Measurements from ENCODE around the gene ARL10.

Gene ARL10

GRCh38 chr5:176361437-176362232 lies 3.7 kb upstream of the ARL10 start, which contains the start of gene KIAA1191:
Gene KIAA1191, minus strand, starts transcription at chr5:176361764. Its CDS starts 2,256 bp downstream, at chr5:176359508.
- FAIRE-seq (peak; percentile 76), DNase-seq (ENCODE audit: insufficient read length, low spot score) (peak; percentile 90)

GRCh38 chr5:176362233-176362490 lies 3.1 kb upstream of the ARL10 start:
- FAIRE-seq (no peak), DNase-seq (ENCODE audit: insufficient read length, low spot score) (no peak)

- DNase-seq (ENCODE audit: insufficient read length, low spot score) (no peak), FAIRE-seq (peak; percentile 37)
Measured at GRCh38 chr5:176364765-176365350, 429 bp upstream of the ARL10 start.

- DNase-seq (ENCODE audit: insufficient read length, low spot score) (no peak), FAIRE-seq (no peak)
Measured at GRCh38 chr5:176366232-176366894, 1.1 kb downstream of the ARL10 start.

- no peak for DNase-seq (ENCODE audit: insufficient read length, low spot score)
- no peak for FAIRE-seq
Measured at GRCh38 chr5:176368726-176369125, 3.4 kb downstream of the ARL10 start.

GRCh38 chr5:176369934-176370711 lies 4.8 kb downstream of the ARL10 start:
- DNase-seq (ENCODE audit: insufficient read length, low spot score) (no peak), FAIRE-seq (no peak)

- no peak for DNase-seq (ENCODE audit: insufficient read length, low spot score)
- FAIRE-seq: no peak
Measured at GRCh38 chr5:176371621-176372539, 6.6 kb downstream of the ARL10 start.

GRCh38 chr5:176373100-176373818 lies 8.0 kb downstream of the ARL10 start:
- no peak for FAIRE-seq

GRCh38 chr5:176379881-176380280 lies 14.6 kb downstream of the ARL10 start:
- DNase-seq (ENCODE audit: insufficient read length, low spot score) (no peak), FAIRE-seq (peak; percentile 83)

More at GRCh38 chr5:176373100-176373818, 8.0 kb downstream of the ARL10 start:
- DNase-seq (ENCODE audit: insufficient read length, low spot score): no peak

- FAIRE-seq (no peak), DNase-seq (ENCODE audit: insufficient read length, low spot score) (no peak)
Measured at GRCh38 chr5:176381423-176381822, 16.1 kb downstream of the ARL10 start.

- DNase-seq (ENCODE audit: insufficient read length, low spot score) (no peak), FAIRE-seq (no peak)
Measured at GRCh38 chr5:176381979-176382378, 16.7 kb downstream of the ARL10 start.

- no peak for DNase-seq (ENCODE audit: insufficient read length, low spot score)
- FAIRE-seq: no peak
Measured at GRCh38 chr5:176382721-176383120, 17.4 kb downstream of the ARL10 start.

- FAIRE-seq (no peak), DNase-seq (ENCODE audit: insufficient read length, low spot score) (no peak)
Measured at GRCh38 chr5:176383248-176383905, 18.1 kb downstream of the ARL10 start.

GRCh38 chr5:176383961-176384360 lies 18.7 kb downstream of the ARL10 start:
- no peak for FAIRE-seq
- no peak for DNase-seq (ENCODE audit: insufficient read length, low spot score)

GRCh38 chr5:176384366-176384930 lies 19.2 kb downstream of the ARL10 start:
- no peak for FAIRE-seq
- no peak for DNase-seq (ENCODE audit: insufficient read length, low spot score)

- DNase-seq (ENCODE audit: insufficient read length, low spot score): no peak
- no peak for FAIRE-seq
Measured at GRCh38 chr5:176384991-176385390, 19.7 kb downstream of the ARL10 start.

- no peak for FAIRE-seq
- no peak for DNase-seq (ENCODE audit: insufficient read length, low spot score)
Measured at GRCh38 chr5:176386491-176386890, 21.2 kb downstream of the ARL10 start.

- FAIRE-seq (no peak), DNase-seq (ENCODE audit: insufficient read length, low spot score) (no peak)
Measured at GRCh38 chr5:176387384-176387925, 22.2 kb downstream of the ARL10 start.

Data from GM19239 (cell line).